GM23338 (cell line): ENCODE data around the gene RADIL. TPM values are rescaled to one million over a fixed set of nuclear protein-coding genes. Genes with fewer than 3 reads are reported as not detected.
A peak's percentile ranks its signal among the peaks of the same experiment; 100 is the strongest.

Experiments used
- ATAC-seq: fragments of 200-7000 bp; cut with Tn5 transposase; 3 replicates; pipeline ENCODE4 v1.9.1; 2020
- DNase-seq: peaks from one replicate; pipeline ENCODE4 v3.0.0-alpha.2; 2015; ENCODE audit warnings: low spot score
- H2AFZ ChIP-seq: fragments of 200-600 bp; sonication (generic); 2 replicates; pipeline ENCODE4 v1.8.0; 2016; ENCODE audit warnings: antibody characterized with exemption, mild to moderate bottlenecking, moderate library complexity
- H3F3A ChIP-seq: fragments of 200-600 bp; sonication (generic); replicated peaks from 2 replicates; pipeline ENCODE4 v1.8.0; 2017; ENCODE audit warnings: antibody characterized with exemption, mixed run types, low read depth
- H3K27ac ChIP-seq: fragments of 200-600 bp; sonication (generic); 2 replicates; pipeline ENCODE4 v1.6.1; 2016; ENCODE audit warnings: low read depth
- H3K27me3 ChIP-seq: fragments of 200-600 bp; sonication (generic); 2 replicates; pipeline ENCODE4 v1.8.0; 2016; ENCODE audit warnings: mild to moderate bottlenecking, mixed run types, moderate library complexity; ENCODE audit not compliant: insufficient read depth
- H3K36me3 ChIP-seq: fragments of 200-600 bp; sonication (generic); 2 replicates; pipeline ENCODE4 v1.8.0; 2016; ENCODE audit warnings: mild to moderate bottlenecking; ENCODE audit not compliant: insufficient read depth
- H3K4me1 ChIP-seq: fragments of 200-600 bp; sonication (generic); 2 replicates; pipeline ENCODE4 v1.8.0; 2016; ENCODE audit warnings: mild to moderate bottlenecking, moderate library complexity; ENCODE audit not compliant: insufficient read depth
- H3K4me2 ChIP-seq: fragments of 200-600 bp; sonication (generic); 2 replicates; pipeline ENCODE4 v1.7.1; 2017; ENCODE audit warnings: mixed run types
- H3K4me3 ChIP-seq: fragments of 200-600 bp; sonication (generic); 2 replicates; pipeline ENCODE4 v1.6.1; 2016; ENCODE audit warnings: mixed run types
- H3K79me2 ChIP-seq: fragments of 200-600 bp; sonication (generic); replicated peaks from 2 replicates; pipeline ENCODE4 v1.8.0; 2017; ENCODE audit warnings: mild to moderate bottlenecking; ENCODE audit not compliant: insufficient read depth
- H3K9me2 ChIP-seq: fragments of 200-600 bp; sonication (generic); 2 replicates; pipeline ENCODE4 v1.8.0; 2017; ENCODE audit not compliant: insufficient read depth
- H4K20me1 ChIP-seq: fragments of 200-600 bp; sonication (generic); replicated peaks from 2 replicates; pipeline ENCODE4 v1.8.0; 2017; ENCODE audit warnings: mild to moderate bottlenecking; ENCODE audit not compliant: insufficient read depth
- H3K27ac Mint-ChIP-seq: 2 replicates; pipeline ENCODE4 v1.8.0; 2020; ENCODE audit warnings: inconsistent platforms, mild to moderate bottlenecking, moderate library complexity, mixed read lengths
- H3K27me3 Mint-ChIP-seq: 3 replicates; pipeline ENCODE4 v1.8.0; 2022; ENCODE audit warnings: low read depth, mild to moderate bottlenecking, moderate library complexity, mixed read lengths, inconsistent platforms; ENCODE audit not compliant: insufficient read depth, poor library complexity
- H3K36me3 Mint-ChIP-seq: 3 replicates; pipeline ENCODE4 v1.8.0; 2021; ENCODE audit warnings: low read depth, mild to moderate bottlenecking, inconsistent platforms, moderate library complexity, mixed read lengths
- H3K4me1 Mint-ChIP-seq: 3 replicates; pipeline ENCODE4 v1.8.0; 2020; ENCODE audit warnings: mild to moderate bottlenecking, inconsistent platforms, mixed read lengths
- H3K4me3 Mint-ChIP-seq: 3 replicates; pipeline ENCODE4 v1.8.0; 2021; ENCODE audit warnings: moderate library complexity, mild to moderate bottlenecking, inconsistent platforms, mixed read lengths
- H3K9me3 Mint-ChIP-seq: 3 replicates; pipeline ENCODE4 v1.8.0; 2020; ENCODE audit warnings: moderate library complexity, mild to moderate bottlenecking, inconsistent platforms, mixed read lengths
- CREB1 ChIP-seq: fragments of 250-450 bp; sonication (Bioruptor Pico); IDR thresholded peaks from 2 replicates; pipeline ENCODE4 v1.5.0; 2020; ENCODE audit warnings: low read depth, mild to moderate bottlenecking, moderate library complexity
- CTCF ChIP-seq, 2 experiments: fragments of 200-600 bp in 1 of 2; sonication (generic) in 1 of 2; conservative IDR thresholded peaks; 2 replicates each; pipeline versions ENCODE4 v1.5.1 to v1.6.1; 2016 to 2017; ENCODE audit warnings: antibody characterized with exemption in 2 of 2, low read depth in 2 of 2, mild to moderate bottlenecking in 2 of 2, moderate library complexity in 1 of 2
- ETS1 ChIP-seq: IDR thresholded peaks from 2 replicates; pipeline ENCODE4 v1.6.1; 2016; ENCODE audit warnings: antibody characterized with exemption
- EZH2 ChIP-seq: fragments of 200-600 bp; sonication (generic); IDR thresholded peaks from one replicate; pipeline ENCODE4 v1.8.0; 2017; ENCODE audit warnings: antibody characterized with exemption, mild to moderate bottlenecking, low read depth; ENCODE audit not compliant: unreplicated experiment
- EZH2phosphoT487 ChIP-seq: fragments of 200-600 bp; sonication (generic); IDR thresholded peaks from one replicate; pipeline ENCODE4 v1.8.1; 2018; ENCODE audit warnings: antibody characterized with exemption; ENCODE audit not compliant: unreplicated experiment
- JUNB ChIP-seq: IDR thresholded peaks from one replicate; pipeline ENCODE4 v1.6.1; 2016; ENCODE audit warnings: antibody characterized with exemption; ENCODE audit not compliant: unreplicated experiment
- NANOG ChIP-seq: IDR thresholded peaks from 2 replicates; pipeline ENCODE4 v1.6.1; 2016; ENCODE audit warnings: antibody characterized with exemption, borderline replicate concordance
- POLR2AphosphoS5 ChIP-seq: IDR thresholded peaks from 2 replicates; pipeline ENCODE4 v1.6.1; 2016; ENCODE audit warnings: antibody characterized with exemption, low read depth
- STAT1 ChIP-seq: IDR thresholded peaks from one replicate; pipeline ENCODE4 v1.6.1; 2016; ENCODE audit warnings: antibody characterized with exemption; ENCODE audit not compliant: unreplicated experiment
- ZNF114 ChIP-seq: fragments of 250-450 bp; sonication (Bioruptor Pico); IDR thresholded peaks from 2 replicates; pipeline ENCODE4 v1.5.0; 2020; ENCODE audit warnings: mild to moderate bottlenecking, moderate library complexity
- ZNF331 ChIP-seq: fragments of 250-450 bp; sonication (Bioruptor Pico); IDR thresholded peaks from 2 replicates; pipeline ENCODE4 v1.5.0; 2020; ENCODE audit warnings: low read depth, mild to moderate bottlenecking, moderate library complexity
- ZNF462 ChIP-seq: fragments of 250-450 bp; sonication (Bioruptor Pico); IDR thresholded peaks from 2 replicates; pipeline ENCODE4 v1.5.0; 2020; ENCODE audit warnings: mild to moderate bottlenecking, moderate library complexity
- polyA plus RNA-seq: library from polyadenylated mRNA; unstranded; fragments of >200 nt; fragmentation: Nextera tagmentation; extraction: Ambion mirVana; gene quantifications from 2 replicates; pipeline ENCODE4 v1.2.1, GENCODE V29; 2016
- total RNA-seq: library from RNA; depleted of rRNA; stranded (reverse); fragments of >200 nt; shearing (Covaris generic); gene quantifications from 2 replicates; pipeline ENCODE4 v1.2.3, GENCODE V29; 2014
- TF ChIP-seq, protein P1 (sequence below): IDR thresholded peaks from one replicate; pipeline ENCODE4 v1.6.1; 2018; ENCODE audit warnings: antibody characterized with exemption; ENCODE audit not compliant: unreplicated experiment

The RADIL gene
- total and polyA plus RNA-seq, 2 experiments from 2014 or later: 4.3 to 9.8 TPM

- Histone ChIP-seq H3K27me3 (no peaks in the 10 kb centered on the region), H3K4me1 (peaks cover 3% of the 10 kb centered on the region; the same call in 1 of the 2 replicates), H3K9me2 (no peaks in the 10 kb centered on the region), H3F3A (no peaks in the 10 kb centered on the region), H2AFZ (no peak overlapping the region), H3K27ac (no peak overlapping the region), H3K4me3 (no peak overlapping the region), H4K20me1 (no peaks in the 10 kb centered on the region), H3K36me3 (no peaks in the 10 kb centered on the region), H3K79me2 (no peaks in the 10 kb centered on the region), H3K4me2 (0 out of 2 replicates have a peak overlapping the region, but pooled peaks have one; percentile 10)
- ATAC-seq (no peak), DNase-seq (no peak)
- Mint-ChIP-seq H3K36me3 (no peaks in the 10 kb centered on the region; the same call in 2 of the 3 replicates), H3K4me3 (no peak overlapping the region; the same call in 2 of the 3 replicates), H3K4me1 (peaks cover 5% of the 10 kb centered on the region), H3K27ac (no peak overlapping the region), H3K9me3 (0 out of 3 replicates have a peak, but pooled peaks cover 3% of the 10 kb centered on the region), H3K27me3 (peaks cover 8% of the 10 kb centered on the region)
- TF ChIP-seq ETS1: no peak
- TF ChIP-seq ZNF462: no peak
- TF ChIP-seq ZNF331 (CRISPR knock-in tag): no peak
- TF ChIP-seq CTCF (conservative IDR thresholded peaks at IDR 0.05; ENCODE audit: low read depth in 2 of 2): no peak
- TF ChIP-seq ZNF114 (CRISPR knock-in tag): no peak
- TF ChIP-seq STAT1: no peak
- TF ChIP-seq, protein P1, sequence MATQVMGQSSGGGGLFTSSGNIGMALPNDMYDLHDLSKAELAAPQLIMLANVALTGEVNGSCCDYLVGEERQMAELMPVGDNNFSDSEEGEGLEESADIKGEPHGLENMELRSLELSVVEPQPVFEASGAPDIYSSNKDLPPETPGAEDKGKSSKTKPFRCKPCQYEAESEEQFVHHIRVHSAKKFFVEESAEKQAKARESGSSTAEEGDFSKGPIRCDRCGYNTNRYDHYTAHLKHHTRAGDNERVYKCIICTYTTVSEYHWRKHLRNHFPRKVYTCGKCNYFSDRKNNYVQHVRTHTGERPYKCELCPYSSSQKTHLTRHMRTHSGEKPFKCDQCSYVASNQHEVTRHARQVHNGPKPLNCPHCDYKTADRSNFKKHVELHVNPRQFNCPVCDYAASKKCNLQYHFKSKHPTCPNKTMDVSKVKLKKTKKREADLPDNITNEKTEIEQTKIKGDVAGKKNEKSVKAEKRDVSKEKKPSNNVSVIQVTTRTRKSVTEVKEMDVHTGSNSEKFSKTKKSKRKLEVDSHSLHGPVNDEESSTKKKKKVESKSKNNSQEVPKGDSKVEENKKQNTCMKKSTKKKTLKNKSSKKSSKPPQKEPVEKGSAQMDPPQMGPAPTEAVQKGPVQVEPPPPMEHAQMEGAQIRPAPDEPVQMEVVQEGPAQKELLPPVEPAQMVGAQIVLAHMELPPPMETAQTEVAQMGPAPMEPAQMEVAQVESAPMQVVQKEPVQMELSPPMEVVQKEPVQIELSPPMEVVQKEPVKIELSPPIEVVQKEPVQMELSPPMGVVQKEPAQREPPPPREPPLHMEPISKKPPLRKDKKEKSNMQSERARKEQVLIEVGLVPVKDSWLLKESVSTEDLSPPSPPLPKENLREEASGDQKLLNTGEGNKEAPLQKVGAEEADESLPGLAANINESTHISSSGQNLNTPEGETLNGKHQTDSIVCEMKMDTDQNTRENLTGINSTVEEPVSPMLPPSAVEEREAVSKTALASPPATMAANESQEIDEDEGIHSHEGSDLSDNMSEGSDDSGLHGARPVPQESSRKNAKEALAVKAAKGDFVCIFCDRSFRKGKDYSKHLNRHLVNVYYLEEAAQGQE: no peak
- no peak for TF ChIP-seq CREB1 (CRISPR knock-in tag)
- no peak for TF ChIP-seq EZH2phosphoT487
- TF ChIP-seq EZH2: no peak
- TF ChIP-seq JUNB: no peak
- no peak for TF ChIP-seq POLR2AphosphoS5
- TF ChIP-seq NANOG: no peak
These were observed 75.5 kb downstream of the RADIL start for GRCh38 chr7:4808026-4808425.
